HepG2 (cell line): ENCODE results near the gene BSND. TPM values are rescaled to one million over a fixed set of nuclear protein-coding genes. Genes with fewer than 3 reads are reported as not detected.

Experiments used
- ATAC-seq: fragments of 200-7000 bp; cut with Tn5 transposase; 3 replicates; pipeline ENCODE4 v1.9.1; 2020; ENCODE audit warnings: mild to moderate bottlenecking, moderate library complexity
- BruUV-seq: library from RNA; stranded (reverse); fragments of 400-500 nt; replicated peaks from 2 replicates; lab custom pipeline; 2021; lab: Mats Ljungman, UMichigan
- CTCF ChIA-PET: fragments of 300-600 bp; formaldehyde crosslinking; extraction: SDS; loops from one replicate; lab custom pipeline; 2021; ENCODE audit warnings: low total read pairs, inconsistent platforms, low intra/inter-chr PET ratio; lab: Yijun Ruan, JAX
- POLR2A ChIA-PET: fragments of 350-600 bp; sonication (Branson Sonifier 250); formaldehyde crosslinking; loops from one replicate; lab custom pipeline; 2020; ENCODE audit warnings: antibody characterized with exemption, inconsistent platforms; lab: Yijun Ruan, JAX
- DNase-seq: peaks from one replicate; pipeline ENCODE4 v3.0.0-alpha.2; 2015; ENCODE audit warnings: low spot score
- FAIRE-seq: peaks from 3 replicates; lab custom pipeline; 2011; peaks lifted over from hg19 to GRCh38; lab: Jason Lieb, UNC
- H2AFZ ChIP-seq: one replicate; pipeline ENCODE4 v1.6.1; 2011; ENCODE audit warnings: low read length, inconsistent platforms
- H3K27ac ChIP-seq: fragments of 300-600 bp; 3 replicates; pipeline ENCODE4 v1.8.0; 2011; ENCODE audit warnings: mixed run types, mild to moderate bottlenecking, mixed read lengths, low read length, inconsistent platforms; ENCODE audit not compliant: insufficient read depth; ENCODE audit errors: extremely low read length
- H3K27me3 ChIP-seq, 2 experiments: fragments of 200-600 bp in 1 of 2; 2 replicates in 1 of 2; 3 replicates in 1 of 2; pipeline versions ENCODE4 v1.6.0 to v1.8.0; 2011; ENCODE audit warnings: low read length in 2 of 2, mild to moderate bottlenecking in 2 of 2, moderate library complexity in 2 of 2, inconsistent platforms in 1 of 2; ENCODE audit not compliant: insufficient read depth in 2 of 2, control insufficient read depth in 1 of 2
- H3K36me3 ChIP-seq, 2 experiments: fragments of 200-600 bp in 1 of 2; replicated peaks in 1 of 2; 2 replicates in 1 of 2; 3 replicates in 1 of 2; pipeline versions ENCODE4 v1.5.1 to v1.8.0; 2011; ENCODE audit warnings: low read length in 2 of 2, inconsistent platforms in 1 of 2; ENCODE audit not compliant: insufficient read depth in 2 of 2, control insufficient read depth in 1 of 2
- H3K4me1 ChIP-seq: 2 replicates; pipeline ENCODE4 v1.5.1; 2012; ENCODE audit warnings: low read length, inconsistent platforms; ENCODE audit not compliant: insufficient read depth
- H3K4me2 ChIP-seq: 2 replicates; pipeline ENCODE4 v1.6.0; 2011; ENCODE audit warnings: low read depth, low read length, inconsistent platforms
- H3K4me3 ChIP-seq, 3 experiments: fragments of 200-600 bp in 1 of 3; sonication (generic), shearing (Covaris generic) in 1 of 3; replicated peaks in 1 of 3; 2 replicates each; pipeline ENCODE4 v1.5.1; 2011 to 2016; ENCODE audit warnings: low read length in 3 of 3, inconsistent platforms in 2 of 3, low read depth in 2 of 3, mild to moderate bottlenecking in 2 of 3, control low read depth in 1 of 3, mixed read lengths in 1 of 3; ENCODE audit not compliant: insufficient read depth in 1 of 3
- H3K79me2 ChIP-seq: one replicate; pipeline ENCODE4 v1.6.1; 2011; ENCODE audit warnings: low read length, inconsistent platforms; ENCODE audit not compliant: insufficient read depth
- H3K9ac ChIP-seq: 2 replicates; pipeline ENCODE4 v1.6.0; 2011; ENCODE audit warnings: mild to moderate bottlenecking, low read depth, low read length, inconsistent platforms; ENCODE audit not compliant: insufficient read depth
- H3K9me3 ChIP-seq: 2 replicates; pipeline ENCODE4 v1.5.1; 2012; ENCODE audit warnings: mild to moderate bottlenecking, low read length
- H4K20me1 ChIP-seq: 2 replicates; pipeline ENCODE4 v1.6.0; 2011; ENCODE audit warnings: inconsistent platforms, mild to moderate bottlenecking, low read length, moderate library complexity; ENCODE audit not compliant: insufficient read depth
- GATA4 ChIP-seq: sonication (generic); IDR thresholded peaks from 2 replicates; pipeline ENCODE4 v1.6.1; 2016; ENCODE audit warnings: antibody characterized with exemption, low read depth, borderline replicate concordance
- HNRNPLL ChIP-seq: fragments of 200-400 bp; formaldehyde crosslinking; IDR thresholded peaks from 2 replicates; pipeline ENCODE4 v1.6.1; 2017; ENCODE audit warnings: mild to moderate bottlenecking, low read depth, low read length; ENCODE audit not compliant: poor library complexity, severe bottlenecking
- PLRG1 ChIP-seq: fragments of 450-650 bp; conservative IDR thresholded peaks from 2 replicates; pipeline ENCODE4 v1.6.1; 2016
- YEATS4 ChIP-seq: sonication (generic); formaldehyde crosslinking; IDR thresholded peaks from 2 replicates; pipeline ENCODE4 v1.4.0; 2020; ENCODE audit warnings: missing genetic modification reagents, borderline replicate concordance
- ZNF562 ChIP-seq: sonication (generic); formaldehyde crosslinking; IDR thresholded peaks from 2 replicates; pipeline ENCODE4 v1.8.0; 2022; ENCODE audit warnings: missing genetic modification reagents, borderline replicate concordance
- ZNF572 ChIP-seq: sonication (generic); formaldehyde crosslinking; IDR thresholded peaks from 2 replicates; pipeline ENCODE4 v1.5.1; 2020; ENCODE audit warnings: mild to moderate bottlenecking, missing genetic modification reagents
- WGBS: methylation state at CpG from one replicate; pipeline ENCODE4 v1.1.6; 2017; ENCODE audit warnings: low lambda C conversion rate; 5-methylcytosine and 5-hydroxymethylcytosine counted together
- in situ Hi-C: cut with HindIII; loops from 2 replicates; pipeline ENCODE4 v1.10.0; 2017; ENCODE audit warnings: low pct_unique_long_range_greater_than_20kb; ENCODE audit not compliant: extremely low pct_ligation_motif_present
- intact Hi-C: fragments of 100-400 bp; cut with micrococcal nuclease; formaldehyde crosslinking; loops from one replicate; pipeline ENCODE4 v1.10.0; 2022; ENCODE audit not compliant: unreplicated experiment
- polyA plus RNA-seq, 8 experiments: library from polyadenylated mRNA; depleted of rRNA in 3 of 8; stranded (reverse) in 7 of 8; unstranded in 1 of 8; fragments of >200 nt; fragmentation: Illumina TruSeq in 4 of 8; extraction: Trizol in 4 of 8; gene quantifications; 2 replicates each; pipeline versions ENCODE4 v1.2.1 to v1.2.3, GENCODE V29; 2011 to 2016; ENCODE audit warnings: low read depth in 4 of 8, missing spikeins in 1 of 8, mixed read lengths in 1 of 8; ENCODE audit not compliant: insufficient read depth in 1 of 8
- total RNA-seq, 5 experiments: library from RNA; depleted of rRNA; stranded (reverse); fragments of >200 nt; fragmentation: Illumina TruSeq; extraction: Trizol; gene quantifications; 2 replicates each; pipeline ENCODE4 v1.2.3, GENCODE V29; 2016; ENCODE audit warnings: low read depth in 1 of 5
- TF ChIP-seq, protein P1 (sequence below): sonication (generic); formaldehyde crosslinking; IDR thresholded peaks from 2 replicates; pipeline ENCODE4 v1.4.0; 2020; ENCODE audit warnings: missing genetic modification reagents

Gene BSND
- total and polyA plus RNA-seq, 2 of the 13 experiments (the other 11 are each of a cell fraction or from before 2014, with no cell fraction given): not detected

GRCh38 chr1:54949053-54949452, 49.7 kb upstream of the BSND start:
- no TSS peak for BruUV-seq
- H3K4me2 ChIP-seq: no peak overlapping the region
- H3K4me3 ChIP-seq: no peak overlapping the region
- in situ Hi-C loops: no loop called here
- no peak for ATAC-seq
- no peaks in the 10 kb centered on the region for H4K20me1 ChIP-seq
- H3K9ac ChIP-seq: no peak overlapping the region
- no peaks in the 10 kb centered on the region for H3K36me3 ChIP-seq
- no peak for FAIRE-seq
- DNase-seq: no peak
- intact Hi-C loops: no loop called here
- ChIA-PET POLR2A (interaction anchor here (3.0 kb wide), 1 partner anchor 62 kb away, joined by 16 read pairs; the partner anchor contains the start of gene DHCR24), CTCF (interaction anchor here (2.2 to 3.0 kb wide), 2 partner anchors 47 to 73 kb away, joined by 17 to 22 read pairs; no protein-coding TSS in a partner anchor)
- no peak for TF ChIP-seq ZNF562 (CRISPR knock-in tag)
- TF ChIP-seq PLRG1: no peak
- no peak for TF ChIP-seq HNRNPLL
- no peak for TF ChIP-seq ZNF572
- TF ChIP-seq GATA4: no peak
- H3K27ac ChIP-seq: no peak overlapping the region
- no peaks in the 10 kb centered on the region for H3K9me3 ChIP-seq
- 83% methylated on average over 4 of the region's 4 CpGs for WGBS
- no peaks in the 10 kb centered on the region for H3K79me2 ChIP-seq
- no peaks in the 10 kb centered on the region; a peak in 1 of 5 replicates for H3K27me3 ChIP-seq
- H2AFZ ChIP-seq: no peak overlapping the region
- H3K4me1 ChIP-seq: peaks cover 51% of the 10 kb centered on the region

GRCh38 chr1:54950006-54950368, 48.7 kb upstream of the BSND start:
- H4K20me1 ChIP-seq: no peaks in the 10 kb centered on the region
- TF ChIP-seq, protein P1, sequence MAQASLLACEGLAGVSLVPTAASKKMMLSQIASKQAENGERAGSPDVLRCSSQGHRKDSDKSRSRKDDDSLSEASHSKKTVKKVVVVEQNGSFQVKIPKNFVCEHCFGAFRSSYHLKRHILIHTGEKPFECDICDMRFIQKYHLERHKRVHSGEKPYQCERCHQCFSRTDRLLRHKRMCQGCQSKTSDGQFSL: peak; percentile 86
- no peak for TF ChIP-seq YEATS4 (CRISPR knock-in tag)
- CTCF ChIA-PET: interaction anchor here (1.3 to 3.0 kb wide), 3 partner anchors 46 to 72 kb away, joined by 4 to 22 read pairs (median 17); no protein-coding TSS in a partner anchor
- peak overlapping the region; percentile 93 for H2AFZ ChIP-seq
- ATAC-seq: peak; percentile 44
- no TSS peak for BruUV-seq
- no peaks in the 10 kb centered on the region for H3K36me3 ChIP-seq
- intact Hi-C loops: loop anchor here (1.0 kb wide), 2 partner anchors 46 to 72 kb away; no protein-coding TSS in a partner anchor
- peak overlapping the region; percentile 94 for H3K4me2 ChIP-seq
- H3K4me3 ChIP-seq: peak overlapping the region in 2 of 3 experiments; percentile 33 to 70; a peak in 4 of 6 replicates
- FAIRE-seq: no peak
- WGBS: 40% methylated on average over 6 of the region's 6 CpGs
- no peaks in the 10 kb centered on the region for H3K9me3 ChIP-seq
- H3K9ac ChIP-seq: peak overlapping the region; percentile 59
- no peaks in the 10 kb centered on the region for H3K79me2 ChIP-seq
- no peaks in the 10 kb centered on the region; a peak in 1 of 5 replicates for H3K27me3 ChIP-seq
- POLR2A ChIA-PET: interaction anchor here (1.0 to 3.0 kb wide), 5 partner anchors 63 to 91 kb away, joined by 3 to 16 read pairs (median 4); partner anchors contain the start of gene DHCR24
- in situ Hi-C loops: loop anchor here (5.0 kb wide), 1 partner anchor 47 kb away; the partner anchor contains the start of gene BSND
- no peak for DNase-seq
- H3K4me1 ChIP-seq: peaks cover 44% of the 10 kb centered on the region
- no peak overlapping the region for H3K27ac ChIP-seq
